ENCODE measurements around the gene FOXRED1.
"Not testable (repeated sequence)": the region's sequence is repeated elsewhere in the genome, so short reads cannot be mapped to it uniquely, and the experiment has no call there.

FOXRED1 gene

DNA sequence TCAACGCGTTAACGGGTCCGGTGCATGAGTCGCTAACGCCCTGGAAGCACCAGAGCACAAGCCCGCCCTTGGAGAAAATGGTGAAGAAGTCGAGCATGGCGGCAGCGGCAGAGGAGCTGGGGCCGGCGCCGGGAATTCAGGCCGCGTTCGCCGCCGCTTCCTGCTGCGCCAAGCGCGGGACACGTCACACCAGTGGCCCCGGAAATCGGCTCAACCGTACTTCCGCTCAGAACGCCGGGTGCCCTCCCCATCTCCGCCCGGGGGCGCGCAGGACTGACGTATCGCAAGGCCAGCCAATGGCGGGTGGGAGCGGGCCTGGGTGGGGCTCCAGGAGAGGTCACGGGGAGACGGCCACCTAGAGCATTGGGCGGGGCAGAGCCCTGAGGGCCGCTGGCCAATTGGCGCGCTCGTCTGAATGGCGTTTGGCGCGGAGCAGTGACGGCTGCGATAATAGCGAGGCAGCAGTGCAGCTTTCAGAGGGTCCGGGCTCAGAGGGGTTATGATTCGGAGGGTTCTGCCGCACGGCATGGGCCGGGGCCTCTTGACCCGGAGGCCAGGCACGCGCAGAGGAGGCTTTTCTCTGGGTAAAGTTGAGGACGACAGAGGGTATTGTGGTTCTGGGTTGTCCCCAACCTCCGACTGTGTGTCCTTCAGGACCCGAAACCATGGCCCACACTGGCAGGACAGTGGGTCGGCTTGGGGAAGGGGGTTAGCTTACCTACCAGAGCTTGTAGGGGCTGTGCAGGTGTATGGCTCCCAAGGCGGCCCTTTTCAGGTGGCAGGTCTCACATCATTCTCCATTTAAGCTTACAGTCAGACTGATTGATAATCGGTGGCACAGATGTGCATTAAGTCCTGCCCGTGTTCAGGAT is at the start of gene FOXRED1, which contains the start of gene SRPRA:
Gene FOXRED1 (plus strand): TSS at position 447 of the 872 bp plus-strand sequence. CDS start 53 bp downstream, at position 500.
Gene SRPRA (minus strand): TSS at position 188 of the 872 bp plus-strand sequence. CDS start 91 bp downstream, at position 97.
- DNase-seq (ENCODE audit: low spot score): peak; percentile 98

DNA sequence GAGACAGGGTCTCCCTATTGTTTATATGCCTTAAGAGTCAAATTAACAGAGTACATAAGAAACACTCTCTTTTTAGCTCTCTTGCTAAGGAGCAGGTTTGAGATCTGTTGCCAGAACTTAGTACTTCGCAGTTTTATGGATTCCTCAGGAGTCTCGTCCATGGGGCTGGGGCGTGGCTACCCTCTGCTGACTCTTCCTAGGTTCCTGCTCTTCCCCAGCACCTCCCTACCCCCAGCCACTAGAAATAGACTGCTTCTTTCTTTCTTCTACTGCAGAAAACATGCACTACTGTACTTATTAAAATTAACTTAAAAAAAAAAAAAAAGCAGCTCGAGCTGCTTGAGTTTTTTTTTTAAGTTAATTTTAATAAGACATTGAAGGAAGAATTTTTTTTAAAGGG is 49.4 kb upstream of the FOXRED1 start:
- DNase-seq (ENCODE audit: low spot score): no peak

DNA sequence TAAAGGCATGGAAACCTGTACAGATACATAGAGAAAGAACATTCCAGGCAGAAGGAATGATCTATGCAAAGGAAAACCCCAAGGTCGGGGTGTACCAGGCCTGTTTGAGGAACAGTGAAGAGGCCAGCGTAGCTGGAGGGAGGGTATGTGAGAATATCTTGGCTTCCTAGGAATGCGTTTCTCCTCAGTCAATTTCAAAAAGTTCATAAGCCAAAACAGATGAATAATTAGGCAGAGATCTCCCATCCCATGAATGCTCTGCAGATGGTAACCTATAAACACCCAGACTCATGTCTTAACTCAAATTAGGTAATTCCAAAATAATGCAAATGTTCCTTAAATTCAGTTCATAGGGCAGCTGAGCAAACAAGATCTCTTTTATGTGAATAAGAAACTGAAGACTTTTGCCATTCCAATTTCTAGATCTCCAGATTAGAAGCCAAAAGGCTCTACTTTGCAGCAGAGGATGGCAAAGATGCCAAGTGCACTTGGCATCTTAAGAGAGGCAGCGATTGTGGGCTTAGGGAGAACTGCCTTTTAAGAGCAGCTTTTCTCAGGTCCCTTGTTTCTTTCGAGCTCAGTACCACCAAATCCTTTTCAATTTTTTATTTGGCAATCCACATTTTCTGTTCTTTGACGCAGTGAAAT is 44.2 kb upstream of the FOXRED1 start:
- DNase-seq (ENCODE audit: low spot score): no peak

DNA sequence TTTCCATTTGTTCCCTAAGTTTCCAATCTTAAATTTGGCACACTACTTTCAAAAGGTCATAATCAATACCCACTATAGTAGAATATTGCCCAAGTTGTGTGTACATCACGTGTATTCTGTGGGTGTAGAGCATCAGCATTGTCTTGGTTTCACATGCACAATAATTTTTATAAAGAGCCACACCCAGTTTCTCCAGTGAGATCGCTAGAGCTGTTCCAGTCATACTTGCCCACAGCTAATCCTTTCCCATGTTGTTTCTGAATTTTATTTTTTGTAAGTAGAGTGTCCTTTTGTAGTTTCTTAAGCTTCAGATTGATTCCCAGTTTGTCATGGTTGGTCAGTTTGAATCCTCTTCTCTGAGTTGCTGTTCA is 43.7 kb upstream of the FOXRED1 start:
- no peak for DNase-seq (ENCODE audit: low spot score)

GRCh38 chr11:126226334-126227084 is 42.4 kb upstream of the FOXRED1 start:
- no peak for DNase-seq (ENCODE audit: low spot score)

DNA sequence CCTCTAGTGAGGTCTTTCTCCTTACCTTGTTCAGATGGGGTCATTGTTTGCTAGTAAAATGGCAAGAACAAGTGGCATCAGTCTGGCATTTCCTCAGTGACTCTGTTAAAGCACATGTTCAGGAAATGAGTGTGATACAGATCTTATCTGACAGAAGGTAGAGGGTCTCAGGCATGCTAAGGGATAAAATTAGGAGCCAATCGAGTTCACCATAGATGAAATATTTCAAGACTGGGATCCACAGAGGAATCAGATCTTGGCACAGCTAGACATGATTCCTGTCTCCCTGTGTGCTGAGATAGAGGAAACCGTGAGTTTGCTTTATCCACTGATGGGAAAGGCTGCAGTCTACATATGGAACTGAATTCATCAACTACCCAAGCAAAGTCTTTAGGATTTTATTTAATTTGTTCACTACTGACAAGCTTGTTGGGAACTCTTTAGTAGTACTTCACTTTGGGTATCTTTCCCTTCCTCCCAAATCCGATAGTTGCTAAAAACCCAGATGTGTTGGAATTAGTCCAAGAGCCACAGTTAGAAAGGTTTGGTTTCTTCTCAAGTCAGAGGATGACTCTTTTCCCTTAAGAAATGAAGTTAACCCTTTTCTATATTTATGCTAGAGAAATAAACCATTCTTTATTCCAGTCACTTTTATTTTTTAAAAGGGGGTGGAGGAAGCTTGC is 39.0 kb upstream of the FOXRED1 start:
- DNase-seq (ENCODE audit: low spot score): no peak

DNA sequence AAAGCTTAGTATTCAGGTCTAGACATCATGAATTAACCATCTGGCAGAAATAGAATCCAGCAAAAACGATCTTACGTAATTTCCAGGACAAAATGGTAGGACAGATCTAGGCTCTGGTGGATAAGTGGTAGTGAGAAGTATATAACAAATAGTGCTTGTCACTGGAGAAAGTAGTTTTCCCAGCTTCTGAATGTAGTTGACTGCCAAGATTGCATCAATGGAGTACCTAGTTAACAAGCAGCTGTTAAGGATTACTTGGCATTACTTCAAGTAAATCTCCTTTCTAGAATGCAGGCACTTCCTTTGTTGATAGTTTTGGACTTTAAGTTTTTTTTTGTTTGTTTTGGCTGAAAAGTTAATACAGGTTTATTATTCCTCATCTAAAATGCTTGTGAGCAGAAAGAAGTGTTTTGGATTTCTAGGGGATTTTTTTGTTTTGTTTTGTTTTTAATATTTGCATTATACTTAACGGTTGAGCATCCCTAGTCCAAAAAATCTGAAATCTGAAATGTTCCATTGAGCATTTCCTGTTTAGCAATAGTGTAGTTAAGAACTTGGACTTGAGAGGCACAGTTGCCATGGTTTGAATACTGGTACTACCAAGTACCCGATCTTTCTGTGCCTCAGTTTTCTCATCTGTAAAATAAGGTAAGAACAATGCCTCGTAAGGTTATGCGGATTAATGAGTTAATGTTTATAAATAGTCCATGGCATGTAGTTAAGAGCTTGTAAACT is 37.1 kb upstream of the FOXRED1 start:
- DNase-seq (ENCODE audit: low spot score): peak; percentile 24

GRCh38 chr11:126232683-126233082 is 36.3 kb upstream of the FOXRED1 start:
- no peak for DNase-seq (ENCODE audit: low spot score)

GRCh38 chr11:126233391-126233790 is 35.6 kb upstream of the FOXRED1 start:
- DNase-seq (ENCODE audit: low spot score): no peak

DNA sequence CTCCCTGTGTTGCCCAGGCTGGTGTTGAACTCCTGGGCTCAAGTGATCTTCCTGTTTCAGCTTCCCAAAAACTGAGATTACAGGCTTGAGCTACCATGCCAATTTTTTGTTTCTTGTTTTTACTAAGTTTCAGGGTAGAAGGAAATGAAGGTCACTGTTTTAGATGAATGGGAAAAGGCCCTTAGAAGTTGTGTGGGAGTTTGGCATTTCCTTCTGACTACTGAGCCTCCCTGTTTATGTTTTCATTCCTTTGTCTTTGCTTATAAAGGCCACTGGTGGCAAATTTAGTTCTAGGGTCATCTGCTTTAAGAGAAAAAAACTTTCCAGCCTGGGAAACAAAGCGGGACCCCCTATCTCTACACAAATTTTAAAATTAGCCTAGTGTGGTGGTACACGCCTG is 22.3 kb upstream of the FOXRED1 start:
- no peak for DNase-seq (ENCODE audit: low spot score)

- DNase-seq (ENCODE audit: low spot score): no peak
Observed at GRCh38 chr11:126253265-126253664, 15.7 kb upstream of the FOXRED1 start.

DNA sequence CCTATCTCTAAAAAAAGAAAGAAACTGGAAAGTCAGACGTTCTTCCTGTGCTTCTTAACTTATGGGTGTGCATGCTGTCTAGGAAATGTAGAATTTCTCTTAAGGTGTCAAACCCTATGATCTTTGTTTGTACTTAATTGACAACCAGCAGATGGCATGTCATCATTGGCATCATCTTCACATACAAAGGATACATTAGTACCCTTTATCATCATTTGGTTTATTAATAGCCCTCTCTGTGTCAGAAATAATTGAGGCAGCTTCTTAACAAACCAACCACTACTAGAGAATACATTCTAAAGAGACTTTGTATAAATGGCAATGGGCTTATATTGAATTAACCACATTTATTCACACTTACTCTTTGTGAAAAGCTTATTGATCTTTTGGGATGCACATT is 14.1 kb upstream of the FOXRED1 start:
- DNase-seq (ENCODE audit: low spot score): no peak

GRCh38 chr11:126255507-126255906 is 13.4 kb upstream of the FOXRED1 start:
- DNase-seq (ENCODE audit: low spot score): not testable (repeated sequence)

GRCh38 chr11:126256216-126256615 is 12.7 kb upstream of the FOXRED1 start:
- DNase-seq (ENCODE audit: low spot score): no peak

- no peak for DNase-seq (ENCODE audit: low spot score)
Observed at GRCh38 chr11:126257144-126257543, 11.8 kb upstream of the FOXRED1 start.

DNA sequence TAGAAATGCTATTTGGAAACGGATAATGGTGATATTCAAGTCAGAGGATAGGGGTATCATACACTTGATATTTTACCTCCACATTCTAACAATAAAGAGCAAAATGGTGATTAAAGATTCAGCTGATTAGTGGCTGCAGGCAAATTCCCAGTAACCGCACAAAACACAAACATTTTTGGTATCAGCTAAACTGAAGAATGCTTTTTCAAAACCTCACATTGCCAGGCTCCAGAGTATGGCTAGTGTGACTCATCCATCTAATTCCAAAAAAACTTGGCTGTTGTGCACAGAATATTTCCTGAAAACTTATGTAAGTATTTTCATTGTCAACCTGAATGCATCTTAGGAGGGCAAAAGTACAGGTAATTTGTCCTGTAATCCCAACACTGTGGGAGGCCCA is 11.2 kb upstream of the FOXRED1 start:
- DNase-seq (ENCODE audit: low spot score): no peak

DNA sequence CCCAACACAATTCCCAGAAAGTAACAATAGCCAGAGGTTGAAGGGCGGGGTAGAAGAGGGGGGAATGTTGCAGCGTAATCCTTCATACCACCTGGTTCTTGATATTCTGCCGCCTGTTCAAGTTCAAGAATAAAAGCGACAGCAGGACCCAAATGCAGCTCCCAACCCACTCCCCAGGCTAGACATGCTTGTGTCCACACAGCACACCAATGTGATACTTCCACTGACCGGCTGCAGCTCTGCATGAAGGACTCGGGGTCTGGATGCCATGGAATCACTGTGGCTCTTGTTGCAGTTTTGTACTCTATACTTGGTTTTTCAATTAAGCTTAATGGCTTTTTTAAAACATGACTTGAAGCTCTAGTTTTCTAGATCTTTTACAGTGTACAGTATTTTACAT is 6.7 kb upstream of the FOXRED1 start:
- DNase-seq (ENCODE audit: low spot score): no peak

- no peak for DNase-seq (ENCODE audit: low spot score)
Observed at GRCh38 chr11:126263489-126263888, 5.5 kb upstream of the FOXRED1 start.

- no peak for DNase-seq (ENCODE audit: low spot score)
Observed at GRCh38 chr11:126265811-126266210, 3.1 kb upstream of the FOXRED1 start.

GRCh38 chr11:126267650-126268049 is 1.3 kb upstream of the FOXRED1 start:
- no peak for DNase-seq (ENCODE audit: low spot score)

- DNase-seq (ENCODE audit: low spot score): no peak
Observed at GRCh38 chr11:126268361-126268707, 620 bp upstream of the FOXRED1 start.
